Body of pancreas (tissue), 4 donors: ENCODE measurements around the gene SKP1. TPM values are rescaled to one million over a fixed set of nuclear protein-coding genes. Genes with fewer than 3 reads are reported as not detected.
A peak's percentile ranks its signal among the peaks of the same experiment; 100 is the strongest.

ENCODE experiments used
- ATAC-seq: fragments of 150-250 bp; one replicate; pipeline ENCODE4 v1.9.1; 2016
- DNase-seq, 4 donors: peaks; one replicate each; pipeline ENCODE4 v3.0.0-alpha.2; 2019
- H3K27ac ChIP-seq, 4 donors: fragments of 200-600 bp; sonication (generic); 1 replicate in 3 of 4; 2 replicates in 1 of 4; pipeline versions ENCODE4 v1.5.1 to v1.6.1; 2016 to 2019; ENCODE audit warnings: mild to moderate bottlenecking in 1 of 4, mixed read lengths in 1 of 4, moderate library complexity in 1 of 4
- H3K27me3 ChIP-seq, 2 donors: fragments of 200-600 bp; sonication (generic); one replicate each; pipeline ENCODE4 v1.6.0; 2016; ENCODE audit warnings: mild to moderate bottlenecking in 1 of 2
- H3K36me3 ChIP-seq, 2 donors: fragments of 200-600 bp; sonication (generic); replicated peaks in 1 of 2; 2 replicates each; pipeline ENCODE4 v1.5.1; 2016; ENCODE audit warnings: low read depth in 2 of 2; ENCODE audit not compliant: insufficient read depth in 1 of 2
- H3K4me1 ChIP-seq: fragments of 200-600 bp; sonication (generic); one replicate; pipeline ENCODE4 v1.6.0; 2016
- H3K4me3 ChIP-seq, 2 donors: fragments of 200-600 bp; sonication (generic); 1 replicate in 1 of 2; 2 replicates in 1 of 2; pipeline ENCODE4 v1.5.1; 2016 to 2019
- H3K9me3 ChIP-seq, 3 donors: fragments of 200-600 bp; sonication (generic); 1 replicate in 2 of 3; 2 replicates in 1 of 3; pipeline ENCODE4 v1.5.1; 2016
- POLR2A ChIP-seq, 3 donors: fragments of 450-650 bp; IDR thresholded peaks; one replicate each; pipeline ENCODE4 v1.6.1; 2016; ENCODE audit warnings: antibody characterized with exemption in 3 of 3, mild to moderate bottlenecking in 2 of 3
- WGBS, 2 donors: methylation state at CpG; one replicate each; pipeline ENCODE4 v1.1.5; 2017; 5-methylcytosine and 5-hydroxymethylcytosine counted together
- intact Hi-C: fragments of 100-400 bp; cut with DNase I; formaldehyde crosslinking; loops from one replicate; pipeline ENCODE4 v1.15.1; 2023
- total RNA-seq, 2 donors: library from RNA; depleted of rRNA; stranded (reverse); fragments of >200 nt; gene quantifications; one replicate each; pipeline ENCODE4 v1.1.0, GENCODE V29; 2016
- TF ChIP-seq, protein P1 (sequence below), 7 experiments: fragments of 450-650 bp in 4 of 7; fragments of 200-600 bp in 3 of 7; sonication (generic) in 3 of 7; IDR thresholded peaks; one replicate each; pipeline ENCODE4 v1.5.1; 2016 to 2019; ENCODE audit warnings: antibody characterized with exemption in 7 of 7

Gene SKP1
- total RNA-seq, 2 donors from 2014 or later: 31.6 to 46.8 TPM

GRCh38 chr5:134204575-134204974 lies 27.8 kb upstream of the SKP1 start:
- no peaks in the 10 kb centered on the region for H3K9me3 ChIP-seq
- DNase-seq (no peak), ATAC-seq (no peak)
- H3K27ac ChIP-seq: no peak overlapping the region
- H3K27me3 ChIP-seq: no peaks in the 10 kb centered on the region
- H3K4me3 ChIP-seq: no peak overlapping the region
- intact Hi-C loops: no loop called here
- peaks cover 0 to 15% of the 10 kb centered on the region in 2 donors for H3K36me3 ChIP-seq
- TF ChIP-seq, protein P1, sequence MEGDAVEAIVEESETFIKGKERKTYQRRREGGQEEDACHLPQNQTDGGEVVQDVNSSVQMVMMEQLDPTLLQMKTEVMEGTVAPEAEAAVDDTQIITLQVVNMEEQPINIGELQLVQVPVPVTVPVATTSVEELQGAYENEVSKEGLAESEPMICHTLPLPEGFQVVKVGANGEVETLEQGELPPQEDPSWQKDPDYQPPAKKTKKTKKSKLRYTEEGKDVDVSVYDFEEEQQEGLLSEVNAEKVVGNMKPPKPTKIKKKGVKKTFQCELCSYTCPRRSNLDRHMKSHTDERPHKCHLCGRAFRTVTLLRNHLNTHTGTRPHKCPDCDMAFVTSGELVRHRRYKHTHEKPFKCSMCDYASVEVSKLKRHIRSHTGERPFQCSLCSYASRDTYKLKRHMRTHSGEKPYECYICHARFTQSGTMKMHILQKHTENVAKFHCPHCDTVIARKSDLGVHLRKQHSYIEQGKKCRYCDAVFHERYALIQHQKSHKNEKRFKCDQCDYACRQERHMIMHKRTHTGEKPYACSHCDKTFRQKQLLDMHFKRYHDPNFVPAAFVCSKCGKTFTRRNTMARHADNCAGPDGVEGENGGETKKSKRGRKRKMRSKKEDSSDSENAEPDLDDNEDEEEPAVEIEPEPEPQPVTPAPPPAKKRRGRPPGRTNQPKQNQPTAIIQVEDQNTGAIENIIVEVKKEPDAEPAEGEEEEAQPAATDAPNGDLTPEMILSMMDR (IDR thresholded peaks at IDR 0.05): no peak
- no peak for TF ChIP-seq POLR2A (IDR thresholded peaks at IDR 0.05)
- whole genome bisulfite sequencing, 2 donors: 87 to 89% methylated on average over 4 of the region's 4 CpGs
- H3K4me1 ChIP-seq: peaks cover 38% of the 10 kb centered on the region

- ATAC-seq (no peak), DNase-seq (no peak)
- Histone ChIP-seq H3K9me3 (no peaks in the 10 kb centered on the region), H3K27me3 (no peaks in the 10 kb centered on the region), H3K36me3 (peaks cover 0 to 19% of the 10 kb centered on the region in 2 donors), H3K4me1 (peaks cover 28% of the 10 kb centered on the region), H3K4me3 (no peak overlapping the region), H3K27ac (no peak overlapping the region)
- WGBS, 2 donors: 98 to 100% methylated on average over 3 of the region's 3 CpGs
- intact Hi-C loops: no loop called here
- TF ChIP-seq POLR2A (IDR thresholded peaks at IDR 0.05): no peak
- TF ChIP-seq, protein P1 (IDR thresholded peaks at IDR 0.05): no peak
Observed at GRCh38 chr5:134203630-134204029, 26.9 kb upstream of the SKP1 start.

DNA sequence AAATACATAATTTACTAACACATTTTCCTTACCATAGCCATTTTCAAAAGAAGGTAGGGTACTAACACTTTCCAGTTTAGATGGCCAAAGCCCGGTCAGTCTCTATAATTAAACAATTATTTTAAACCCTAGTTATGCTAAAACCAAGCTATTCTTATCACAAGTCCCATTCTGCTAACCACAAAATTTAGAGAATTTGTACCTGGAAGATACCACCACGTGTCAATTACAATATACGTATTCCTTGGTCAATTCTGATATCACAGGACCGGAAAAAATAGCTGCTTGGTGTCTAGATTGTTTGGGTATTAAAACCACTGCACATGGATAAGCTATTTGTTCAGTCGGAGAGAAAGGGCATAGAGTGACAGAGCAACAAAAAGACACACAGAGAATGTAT lies 18.9 kb upstream of the SKP1 start:
- H3K4me3 ChIP-seq: no peak overlapping the region
- H3K27me3 ChIP-seq: no peaks in the 10 kb centered on the region
- intact Hi-C loops: no loop called here
- DNase-seq (no peak), ATAC-seq (no peak)
- WGBS, 2 donors: 69 to 83% methylated on average over 5 of the region's 5 CpGs
- no peak overlapping the region for H3K27ac ChIP-seq
- H3K4me1 ChIP-seq: no peaks in the 10 kb centered on the region
- peaks cover 0 to 20% of the 10 kb centered on the region in 2 donors for H3K36me3 ChIP-seq
- TF ChIP-seq POLR2A (IDR thresholded peaks at IDR 0.05): no peak
- TF ChIP-seq, protein P1 (IDR thresholded peaks at IDR 0.05): no peak
- no peaks in the 10 kb centered on the region for H3K9me3 ChIP-seq

GRCh38 chr5:134189031-134189430 lies 12.3 kb upstream of the SKP1 start:
- Histone ChIP-seq H3K9me3 (no peaks in the 10 kb centered on the region), H3K4me1 (peaks cover 26% of the 10 kb centered on the region), H3K27me3 (no peaks in the 10 kb centered on the region), H3K27ac (peak overlapping the region in 1 of 4 donors; percentile 56), H3K36me3 (no peaks in the 10 kb centered on the region), H3K4me3 (no peak overlapping the region)
- peak in 3 of 4 donors; percentile 21 to 60 (median 53) for DNase-seq
- no peak for ATAC-seq
- no peak for TF ChIP-seq POLR2A (IDR thresholded peaks at IDR 0.05)
- TF ChIP-seq, protein P1 (IDR thresholded peaks at IDR 0.05): no peak
- intact Hi-C loops: no loop called here
- WGBS, 2 donors: 65 to 68% methylated on average over 3 of the region's 3 CpGs

DNA sequence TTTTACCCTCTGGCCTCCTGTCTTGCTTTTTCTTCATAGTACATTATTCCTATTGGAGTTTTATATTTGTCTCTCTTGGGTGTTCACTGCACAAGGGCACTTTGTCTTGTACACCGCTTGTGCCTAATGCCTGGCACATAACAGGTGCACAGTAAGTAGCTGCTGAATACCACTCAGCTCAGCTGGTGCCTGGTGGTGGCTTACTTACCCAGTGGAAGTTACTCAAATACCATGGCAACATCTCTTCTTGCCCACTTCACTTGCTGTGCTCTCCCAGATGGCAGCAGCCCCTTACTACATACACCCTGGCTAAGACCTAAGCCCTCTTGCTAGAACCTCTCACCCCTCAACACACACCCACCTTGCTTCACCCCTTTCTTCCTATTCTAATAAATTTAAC lies 11.3 kb upstream of the SKP1 start:
- intact Hi-C loops: no loop called here
- Histone ChIP-seq H3K27ac (peak overlapping the region in 3 of 4 donors; percentile 14 to 58 (median 56)), H3K4me3 (no peak overlapping the region), H3K9me3 (no peaks in the 10 kb centered on the region), H3K27me3 (no peaks in the 10 kb centered on the region), H3K4me1 (peaks cover 26% of the 10 kb centered on the region), H3K36me3 (no peaks in the 10 kb centered on the region)
- no peak for ATAC-seq
- WGBS, 2 donors: 50 to 85% methylated on average over 1 of the region's 1 CpG
- no peak for DNase-seq
- TF ChIP-seq POLR2A (IDR thresholded peaks at IDR 0.05): no peak
- TF ChIP-seq, protein P1 (IDR thresholded peaks at IDR 0.05): no peak
